HFFc6 (cell line): ENCODE data around the gene EDC4. TPM values are rescaled to one million over a fixed set of nuclear protein-coding genes. Genes with fewer than 3 reads are reported as not detected.
A peak's percentile ranks its signal among the peaks of the same experiment; 100 is the strongest.

Experiments used
- DNase-seq: peaks from one replicate; pipeline ENCODE4 v3.0.0-alpha.2; 2018
- H3K27ac Mint-ChIP-seq: 2 replicates; pipeline ENCODE4 v1.8.0; 2020; ENCODE audit warnings: mild to moderate bottlenecking, mixed read lengths
- H3K27me3 Mint-ChIP-seq: 2 replicates; pipeline ENCODE4 v1.8.0; 2021; ENCODE audit warnings: mild to moderate bottlenecking, moderate library complexity, mixed read lengths; ENCODE audit not compliant: insufficient read depth
- H3K36me3 Mint-ChIP-seq: 2 replicates; pipeline ENCODE4 v1.8.0; 2021; ENCODE audit warnings: low read depth, mixed read lengths
- H3K4me1 Mint-ChIP-seq: 2 replicates; pipeline ENCODE4 v1.8.0; 2020; ENCODE audit warnings: low read depth, mixed read lengths
- H3K4me3 Mint-ChIP-seq: 2 replicates; pipeline ENCODE4 v1.8.0; 2020; ENCODE audit warnings: mild to moderate bottlenecking, moderate library complexity, mixed read lengths
- H3K9me3 Mint-ChIP-seq: 2 replicates; pipeline ENCODE4 v1.8.0; 2020; ENCODE audit warnings: mild to moderate bottlenecking, mixed read lengths
- CTCF ChIP-seq: fragments of 200-600 bp; sonication (generic); IDR thresholded peaks from 2 replicates; pipeline ENCODE4 v1.5.0; 2021; ENCODE audit warnings: antibody characterized with exemption, mild to moderate bottlenecking
- total RNA-seq, 6 experiments: library from RNA; stranded (reverse); fragmentation: NEBNext Ultra II Directional; extraction: Animal tissue kit (Norgen Biotek cat#: 25700); gene quantifications; 2 replicates in 1 of 6; 3 replicates in 5 of 6; pipeline ENCODE4 v1.2.3, GENCODE V29; 2021

The EDC4 gene
- total RNA-seq, 6 experiments from 2014 or later: 60.2 to 81.0 (median 63.6) TPM

GRCh38 chr16:67855789-67856188, 17.1 kb upstream of the EDC4 start:
- Mint-ChIP-seq H3K36me3 (peaks cover 4% of the 10 kb centered on the region; the same call in 1 of the 2 replicates), H3K27me3 (peaks cover 2% of the 10 kb centered on the region; the same call in 1 of the 2 replicates), H3K9me3 (no peaks in the 10 kb centered on the region), H3K27ac (peak overlapping the region; percentile 100), H3K4me1 (peaks cover 43% of the 10 kb centered on the region), H3K4me3 (no peak overlapping the region)
- no peak for DNase-seq
- no peak for TF ChIP-seq CTCF

- peaks cover 2% of the 10 kb centered on the region; the same call in 1 of the 2 replicates for H3K27me3 Mint-ChIP-seq
- no peak for DNase-seq
- H3K27ac Mint-ChIP-seq: peak overlapping the region; percentile 100
- TF ChIP-seq CTCF: no peak
- no peak overlapping the region; the same call in 1 of the 2 replicates for H3K4me3 Mint-ChIP-seq
- H3K9me3 Mint-ChIP-seq: no peaks in the 10 kb centered on the region
- peaks cover 4% of the 10 kb centered on the region; the same call in 1 of the 2 replicates for H3K36me3 Mint-ChIP-seq
- H3K4me1 Mint-ChIP-seq: peaks cover 55% of the 10 kb centered on the region
Observed at GRCh38 chr16:67856927-67857546, 15.8 kb upstream of the EDC4 start.

DNA sequence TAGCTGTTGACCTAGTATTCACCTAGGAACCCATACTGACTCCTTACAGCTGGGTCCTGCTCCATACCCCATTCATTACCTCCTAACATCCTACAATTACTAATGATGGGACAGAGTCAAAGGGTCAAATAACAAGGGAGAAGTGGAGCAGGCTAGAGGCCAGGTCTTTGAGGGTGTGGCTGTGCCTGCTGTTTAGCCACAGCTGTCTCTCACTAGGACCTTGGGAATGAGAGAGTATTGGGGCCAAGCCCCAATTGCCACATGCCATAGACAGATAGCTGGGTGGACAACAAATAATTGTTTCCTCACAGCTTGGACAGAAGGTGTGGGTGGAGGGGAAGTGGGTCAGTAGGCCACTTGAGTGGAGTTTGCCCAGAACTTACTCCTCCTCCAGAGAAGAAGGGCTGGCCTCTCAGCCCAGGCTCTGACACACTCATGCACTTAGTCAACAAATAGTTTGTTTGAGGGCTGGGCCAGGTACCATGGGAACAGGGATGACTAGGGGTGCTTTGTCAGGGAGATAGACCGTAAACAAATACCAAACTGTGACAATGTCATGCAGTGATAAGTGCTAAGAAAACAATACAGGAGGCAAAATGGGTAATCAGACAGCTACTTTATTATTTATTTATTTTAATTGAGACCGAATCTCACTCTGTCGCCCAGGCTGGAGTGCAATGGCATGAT, 15.2 kb upstream of the EDC4 start:
- Mint-ChIP-seq H3K9me3 (no peaks in the 10 kb centered on the region), H3K4me1 (peaks cover 62% of the 10 kb centered on the region), H3K27me3 (peaks cover 2% of the 10 kb centered on the region; the same call in 1 of the 2 replicates), H3K4me3 (peak overlapping the region; percentile 6; the same call in 1 of the 2 replicates), H3K36me3 (peaks cover 4% of the 10 kb centered on the region; the same call in 1 of the 2 replicates), H3K27ac (peak overlapping the region; percentile 100)
- TF ChIP-seq CTCF: no peak
- DNase-seq: peak; percentile 98

- Mint-ChIP-seq H3K4me3 (peak overlapping the region; percentile 25), H3K27ac (peak overlapping the region; percentile 100), H3K27me3 (peaks cover 2% of the 10 kb centered on the region; the same call in 1 of the 2 replicates), H3K9me3 (no peaks in the 10 kb centered on the region), H3K36me3 (peaks cover 4% of the 10 kb centered on the region; the same call in 1 of the 2 replicates), H3K4me1 (peaks cover 70% of the 10 kb centered on the region)
- no peak for DNase-seq
- no peak for TF ChIP-seq CTCF
Observed at GRCh38 chr16:67858500-67858899, 14.4 kb upstream of the EDC4 start.

GRCh38 chr16:67860589-67861398, 12.1 kb upstream of the EDC4 start:
- no peak for TF ChIP-seq CTCF
- Mint-ChIP-seq H3K4me1 (peaks cover 63% of the 10 kb centered on the region), H3K27me3 (peaks cover 2% of the 10 kb centered on the region; the same call in 1 of the 2 replicates), H3K4me3 (peak overlapping the region; percentile 38; the same call in 1 of the 2 replicates), H3K36me3 (peaks cover 15% of the 10 kb centered on the region), H3K9me3 (no peaks in the 10 kb centered on the region), H3K27ac (peak overlapping the region; percentile 100)
- DNase-seq: peak; percentile 63
